ENCODE results near the gene PLD3. TPM values are rescaled to one million over a fixed set of nuclear protein-coding genes. Genes with fewer than 3 reads are reported as not detected.

PLD3 gene
- total RNA-seq, 2 donors from 2014 or later = 155 to 162 TPM

GRCh38 chr19:40314656-40315055, 33.8 kb upstream of the PLD3 start:
- ATAC-seq (no peak), DNase-seq (no peak)
- Histone ChIP-seq H3K9me3 (no peaks in the 10 kb centered on the region), H3K36me3 (replicated peaks in 1 of 2; ENCODE audit: insufficient read depth in 1 of 2, low read depth in 2 of 2) (no peaks in the 10 kb centered on the region), H3K27ac (no peak overlapping the region), H3K27me3 (no peaks in the 10 kb centered on the region), H3K4me1 (no peaks in the 10 kb centered on the region), H3K4me3 (no peak overlapping the region)
- TF ChIP-seq CTCF (IDR thresholded peaks at IDR 0.05) (no peak), POLR2A (IDR thresholded peaks at IDR 0.05) (no peak)
- intact Hi-C loops (cut with DNase I) = no loop called here
- WGBS, 2 donors = 57 to 84% methylated on average over 2 of the region's 2 CpGs

GRCh38 chr19:40315812-40316470, 32.6 kb upstream of the PLD3 start:
- no peaks in the 10 kb centered on the region for H3K9me3 ChIP-seq
- no peaks in the 10 kb centered on the region for H3K4me1 ChIP-seq
- DNase-seq (no peak), ATAC-seq (no peak)
- H3K27ac ChIP-seq = no peak overlapping the region
- H3K27me3 ChIP-seq = no peaks in the 10 kb centered on the region
- H3K4me3 ChIP-seq = no peak overlapping the region
- H3K36me3 ChIP-seq (replicated peaks in 1 of 2; ENCODE audit: insufficient read depth in 1 of 2, low read depth in 2 of 2) = no peaks in the 10 kb centered on the region
- 83 to 91% methylated on average over 5 of the region's 5 CpGs for WGBS, 2 donors
- intact Hi-C loops (cut with DNase I) = no loop called here
- TF ChIP-seq CTCF (IDR thresholded peaks at IDR 0.05) = no peak
- TF ChIP-seq POLR2A (IDR thresholded peaks at IDR 0.05) = no peak

- intact Hi-C loops (cut with DNase I) = no loop called here
- no peaks in the 10 kb centered on the region for H3K4me1 ChIP-seq
- no peaks in the 10 kb centered on the region for H3K27me3 ChIP-seq
- TF ChIP-seq POLR2A (IDR thresholded peaks at IDR 0.05) = no peak
- no peak for TF ChIP-seq CTCF (IDR thresholded peaks at IDR 0.05)
- H3K27ac ChIP-seq = no peak overlapping the region
- ATAC-seq (no peak), DNase-seq (no peak)
- H3K4me3 ChIP-seq = no peak overlapping the region
- 83 to 87% methylated on average over 7 of the region's 7 CpGs for WGBS, 2 donors
- peaks cover 4 to 6% of the 10 kb centered on the region in 2 donors for H3K36me3 ChIP-seq (replicated peaks in 1 of 2; ENCODE audit: insufficient read depth in 1 of 2, low read depth in 2 of 2)
- no peaks in the 10 kb centered on the region for H3K9me3 ChIP-seq
These were observed 31.2 kb upstream of the PLD3 start for GRCh38 chr19:40317338-40317737.

- intact Hi-C loops (cut with DNase I) = no loop called here
- no peak overlapping the region for H3K4me3 ChIP-seq
- no peaks in the 10 kb centered on the region for H3K27me3 ChIP-seq
- TF ChIP-seq POLR2A (IDR thresholded peaks at IDR 0.05) = no peak
- no peak for TF ChIP-seq CTCF (IDR thresholded peaks at IDR 0.05)
- peaks cover 10 to 19% of the 10 kb centered on the region in 2 donors for H3K36me3 ChIP-seq (replicated peaks in 1 of 2; ENCODE audit: insufficient read depth in 1 of 2, low read depth in 2 of 2)
- H3K27ac ChIP-seq = no peak overlapping the region
- DNase-seq = no peak
- no peaks in the 10 kb centered on the region for H3K4me1 ChIP-seq
- H3K9me3 ChIP-seq = no peaks in the 10 kb centered on the region
- WGBS, 2 donors = 88 to 90% methylated on average over 5 to 7 of the region's 7 CpGs
- no peak for ATAC-seq
These were observed 27.9 kb upstream of the PLD3 start for GRCh38 chr19:40320558-40320935.

GRCh38 chr19:40321076-40321475, 27.4 kb upstream of the PLD3 start:
- ATAC-seq (no peak), DNase-seq (no peak)
- Histone ChIP-seq H3K4me3 (no peak overlapping the region), H3K4me1 (no peaks in the 10 kb centered on the region), H3K27ac (no peak overlapping the region), H3K36me3 (replicated peaks in 1 of 2; ENCODE audit: insufficient read depth in 1 of 2, low read depth in 2 of 2) (peaks cover 10 to 24% of the 10 kb centered on the region in 2 donors), H3K9me3 (no peaks in the 10 kb centered on the region), H3K27me3 (no peaks in the 10 kb centered on the region)
- WGBS, 2 donors = 94 to 98% methylated on average over 16 to 18 of the region's 18 CpGs
- TF ChIP-seq CTCF (IDR thresholded peaks at IDR 0.05) = no peak
- no peak for TF ChIP-seq POLR2A (IDR thresholded peaks at IDR 0.05)
- intact Hi-C loops (cut with DNase I) = no loop called here

All from body of pancreas (tissue), 4 donors.